ENCODE results near the gene FOXP1. TPM values are rescaled to one million over a fixed set of nuclear protein-coding genes. Genes with fewer than 3 reads are reported as not detected.
A peak's percentile ranks its signal among the peaks of the same experiment; 100 is the strongest.

Gene FOXP1
- total and polyA plus RNA-seq, 2 donors (not counting 1 experiment from before 2014, with no cell fraction given): 70.3 to 101 TPM

GRCh38 chr3:71247958-71248335, 335.6 kb downstream of the FOXP1 start:
- Histone ChIP-seq H3K36me3 (ENCODE audit: control insufficient read depth, insufficient read depth, low read length) (no peaks in the 10 kb centered on the region), H3K27ac (ENCODE audit: insufficient read depth, low read length) (no peak overlapping the region), H3K4me2 (ENCODE audit: extremely low read depth, insufficient read depth, low read length) (no peak overlapping the region), H2AFZ (ENCODE audit: low read length) (no peak overlapping the region), H3K79me2 (ENCODE audit: control insufficient read depth, insufficient read depth, low read length) (no peaks in the 10 kb centered on the region), H3K9ac (ENCODE audit: insufficient read depth, low read length) (no peak overlapping the region), H3K9me3 (ENCODE audit: control insufficient read depth, insufficient read depth, low read depth, low read length) (no peaks in the 10 kb centered on the region), H3K4me3 (replicated peaks in 1 of 4; ENCODE audit: control extremely low read depth in 1 of 4, insufficient read depth in 1 of 4, low read depth in 3 of 4, low read length in 4 of 4) (no peak overlapping the region), H3K27me3 (ENCODE audit: control insufficient read depth, insufficient read depth, low read length) (no peaks in the 10 kb centered on the region), H3K4me1 (ENCODE audit: control insufficient read depth, extremely low read depth, insufficient read depth, low read length) (peaks cover 2% of the 10 kb centered on the region), H4K20me1 (ENCODE audit: control insufficient read depth, extremely low read depth, insufficient read depth, low read length) (no peaks in the 10 kb centered on the region)
- TF ChIP-seq EZH2 (IDR thresholded peaks at IDR 0.05; ENCODE audit: low read length, missing control alignments): no peak
- TF ChIP-seq CTCF (conservative IDR thresholded peaks at IDR 0.05 in 1 of 2, IDR thresholded peaks at IDR 0.05 in 1 of 2; ENCODE audit: low read depth in 1 of 2, low read length in 2 of 2): no peak
- no peak for DNase-seq (ENCODE audit: low read depth in 2 of 2)

GRCh38 chr3:71247221-71247957, 336.1 kb downstream of the FOXP1 start:
- H3K9ac ChIP-seq (ENCODE audit: insufficient read depth, low read length): no peak overlapping the region
- H3K4me1 ChIP-seq (ENCODE audit: control insufficient read depth, extremely low read depth, insufficient read depth, low read length): peaks cover 2% of the 10 kb centered on the region
- no peaks in the 10 kb centered on the region for H3K79me2 ChIP-seq (ENCODE audit: control insufficient read depth, insufficient read depth, low read length)
- no peak overlapping the region for H3K27ac ChIP-seq (ENCODE audit: insufficient read depth, low read length)
- H2AFZ ChIP-seq (ENCODE audit: low read length): no peak overlapping the region
- TF ChIP-seq CTCF (conservative IDR thresholded peaks at IDR 0.05 in 1 of 2, IDR thresholded peaks at IDR 0.05 in 1 of 2; ENCODE audit: low read depth in 1 of 2, low read length in 2 of 2) (no peak), EZH2 (IDR thresholded peaks at IDR 0.05; ENCODE audit: low read length, missing control alignments) (no peak)
- no peaks in the 10 kb centered on the region for H4K20me1 ChIP-seq (ENCODE audit: control insufficient read depth, extremely low read depth, insufficient read depth, low read length)
- H3K9me3 ChIP-seq (ENCODE audit: control insufficient read depth, insufficient read depth, low read depth, low read length): no peaks in the 10 kb centered on the region
- H3K4me2 ChIP-seq (ENCODE audit: extremely low read depth, insufficient read depth, low read length): no peak overlapping the region
- no peaks in the 10 kb centered on the region for H3K36me3 ChIP-seq (ENCODE audit: control insufficient read depth, insufficient read depth, low read length)
- no peak overlapping the region for H3K4me3 ChIP-seq (replicated peaks in 1 of 4; ENCODE audit: control extremely low read depth in 1 of 4, insufficient read depth in 1 of 4, low read depth in 3 of 4, low read length in 4 of 4)
- DNase-seq (ENCODE audit: low read depth in 2 of 2): peak; percentile 23 to 50
- H3K27me3 ChIP-seq (ENCODE audit: control insufficient read depth, insufficient read depth, low read length): no peaks in the 10 kb centered on the region

- no peak overlapping the region for H3K4me3 ChIP-seq (replicated peaks in 1 of 4; ENCODE audit: control extremely low read depth in 1 of 4, insufficient read depth in 1 of 4, low read depth in 3 of 4, low read length in 4 of 4)
- no peaks in the 10 kb centered on the region for H3K4me1 ChIP-seq (ENCODE audit: control insufficient read depth, extremely low read depth, insufficient read depth, low read length)
- H3K9ac ChIP-seq (ENCODE audit: insufficient read depth, low read length): no peak overlapping the region
- H3K27me3 ChIP-seq (ENCODE audit: control insufficient read depth, insufficient read depth, low read length): no peaks in the 10 kb centered on the region
- H3K36me3 ChIP-seq (ENCODE audit: control insufficient read depth, insufficient read depth, low read length): no peaks in the 10 kb centered on the region
- H2AFZ ChIP-seq (ENCODE audit: low read length): no peak overlapping the region
- DNase-seq (ENCODE audit: low read depth in 2 of 2): no peak
- no peaks in the 10 kb centered on the region for H4K20me1 ChIP-seq (ENCODE audit: control insufficient read depth, extremely low read depth, insufficient read depth, low read length)
- H3K79me2 ChIP-seq (ENCODE audit: control insufficient read depth, insufficient read depth, low read length): no peaks in the 10 kb centered on the region
- peak overlapping the region; percentile 18 for H3K4me2 ChIP-seq (ENCODE audit: extremely low read depth, insufficient read depth, low read length)
- no peak overlapping the region for H3K27ac ChIP-seq (ENCODE audit: insufficient read depth, low read length)
- H3K9me3 ChIP-seq (ENCODE audit: control insufficient read depth, insufficient read depth, low read depth, low read length): no peaks in the 10 kb centered on the region
- TF ChIP-seq EZH2 (IDR thresholded peaks at IDR 0.05; ENCODE audit: low read length, missing control alignments): no peak
- TF ChIP-seq CTCF (conservative IDR thresholded peaks at IDR 0.05 in 1 of 2, IDR thresholded peaks at IDR 0.05 in 1 of 2; ENCODE audit: low read depth in 1 of 2, low read length in 2 of 2): no peak
Observed at GRCh38 chr3:71245971-71246880, 337.3 kb downstream of the FOXP1 start.

Measured in fibroblast of lung (primary cell).